Measurements from ENCODE around the gene FOSL1. TPM values are rescaled to one million over a fixed set of nuclear protein-coding genes. Genes with fewer than 3 reads are reported as not detected.

FOSL1 gene
- total RNA-seq, 1 experiment from 2014 or later, result 125 TPM

DNA sequence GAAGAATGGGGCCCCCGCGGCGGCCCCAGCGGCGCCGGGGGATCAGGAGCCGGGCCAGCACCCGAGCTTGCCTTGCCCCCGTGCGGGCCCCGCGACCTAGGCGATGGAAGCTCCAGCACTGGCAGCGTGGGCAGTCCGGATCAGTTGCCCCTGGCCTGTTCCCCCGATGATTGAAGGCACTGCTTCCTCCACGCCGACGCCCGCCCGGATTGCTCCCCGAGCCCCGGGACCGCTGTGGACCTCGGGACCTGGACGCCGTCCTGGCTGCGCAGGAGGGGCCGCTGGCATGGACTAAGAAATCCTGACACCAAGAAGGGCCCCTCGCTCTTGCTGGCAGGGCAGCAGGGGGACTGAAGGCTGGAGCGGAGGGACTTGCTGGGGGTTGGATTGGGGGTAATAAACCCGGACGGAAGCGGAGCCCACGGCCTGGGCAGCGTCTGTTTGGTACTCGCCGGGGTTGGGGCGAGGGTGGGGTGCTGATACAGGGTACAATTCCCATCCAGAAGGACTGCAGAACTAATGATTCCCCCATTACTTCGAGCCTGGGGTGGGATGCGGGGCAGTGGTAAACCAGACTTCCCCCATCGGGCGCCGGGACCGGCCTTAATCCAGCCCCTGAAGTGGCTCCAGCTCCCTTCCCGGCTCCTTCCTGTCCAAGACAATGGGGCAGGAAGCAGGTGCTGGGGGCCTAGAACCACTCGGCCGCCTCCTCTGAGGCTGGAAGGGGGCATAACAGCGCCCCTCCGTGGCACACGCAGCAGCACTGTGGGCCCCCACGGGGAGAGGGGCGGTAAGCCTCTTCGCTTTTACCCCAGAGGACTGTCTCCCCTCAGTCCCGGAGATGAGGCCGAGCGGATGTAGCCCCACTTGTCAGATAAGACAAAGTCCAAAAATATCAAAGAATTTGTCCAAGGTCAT is 8.7 kb downstream of the FOSL1 start (continued):
- no peak for TF ChIP-seq ELF1 (IDR thresholded peaks at IDR 0.05; ENCODE audit: borderline replicate concordance, low read depth)

DNA sequence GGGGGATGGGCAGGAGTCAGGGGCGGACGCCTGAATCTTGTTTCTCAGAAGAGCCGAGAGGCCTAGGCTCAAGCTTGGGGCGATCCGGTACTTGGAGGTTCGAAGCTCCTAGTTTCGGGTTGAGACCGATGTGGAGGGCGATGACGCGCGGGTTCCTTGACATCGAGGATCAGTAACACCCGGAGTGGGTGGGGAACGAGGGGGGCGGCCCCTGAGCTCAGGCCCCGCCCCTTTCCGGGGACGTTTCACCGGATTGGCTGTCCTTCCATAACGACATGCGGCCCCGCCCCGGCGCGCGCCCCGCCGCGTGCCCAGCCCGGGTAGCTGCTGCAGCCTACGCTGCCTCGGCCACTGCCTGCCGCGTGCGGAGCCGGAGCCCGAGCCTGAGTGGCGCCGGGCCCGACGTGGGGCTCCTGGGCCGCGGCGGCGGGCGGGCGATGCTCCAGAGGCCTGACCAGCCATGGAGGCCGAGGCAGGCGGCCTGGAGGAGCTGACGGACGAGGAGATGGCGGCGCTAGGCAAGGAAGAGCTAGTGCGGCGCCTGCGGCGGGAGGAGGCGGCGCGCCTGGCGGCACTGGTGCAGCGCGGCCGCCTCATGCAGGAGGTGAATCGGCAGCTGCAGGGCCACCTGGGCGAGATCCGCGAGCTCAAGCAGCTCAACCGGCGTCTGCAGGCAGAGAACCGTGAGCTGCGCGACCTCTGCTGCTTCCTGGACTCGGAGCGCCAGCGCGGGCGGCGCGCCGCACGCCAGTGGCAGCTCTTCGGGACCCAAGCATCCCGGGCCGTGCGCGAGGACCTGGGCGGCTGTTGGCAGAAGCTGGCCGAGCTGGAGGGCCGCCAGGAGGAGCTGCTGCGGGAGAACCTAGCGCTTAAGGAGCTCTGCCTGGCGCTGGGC is 9.6 kb downstream of the FOSL1 start, which contains the start of gene CCDC85B:
Gene CCDC85B (plus strand): TSS at position 350 of the 895 bp plus-strand sequence. CDS start 111 bp downstream, at position 461.
- peak within 1 kb of the TSS; percentile 97 for H3K27ac ChIP-seq (ENCODE audit: low read depth, low read length)
- peaks cover 16 to 79% of the 10 kb centered on the region in 2 experiments for H3K4me1 ChIP-seq (ENCODE audit: control insufficient read depth in 1 of 2, insufficient read depth in 2 of 2, low read length in 2 of 2)
- H4K20me1 ChIP-seq (ENCODE audit: insufficient read depth), result peaks cover 10% of the 10 kb centered on the region; the same call in 1 of the 2 replicates
- ChIA-PET CTCF (interaction anchor here (0.7 to 6.5 kb wide), 10 partner anchors 10 to 179 kb away, joined by 3 to 82 read pairs (median 9); partner anchors contain the start of genes BANF1, CFL1, FOSL1 and KAT5), RAD21 (ENCODE audit: low non-redundant PET in 1 of 2, low total read pairs in 2 of 2, uncharacterized antibody in 2 of 2, unreplicated experiment in 2 of 2) (interaction anchor here in 1 of 2 experiments (0.7 to 3.0 kb wide), 3 partner anchors 13 to 27 kb away, joined by 3 to 10 read pairs (median 3); no protein-coding TSS in a partner anchor), POLR2A (interaction anchor here (0.6 to 8.5 kb wide), 24 partner anchors 9 to 467 kb away, joined by 3 to 124 read pairs (median 6); partner anchors contain the start of genes AP5B1, BANF1, CFL1 and EIF1AD)
- DNase-seq (ENCODE audit: low read depth, low spot score) (peak; percentile 84), ATAC-seq (peak; percentile 56)
- no peaks in the 10 kb centered on the region for H3K9me3 ChIP-seq (ENCODE audit: control insufficient read depth in 1 of 2, insufficient read depth in 1 of 2, low read depth in 1 of 2, low read length in 2 of 2)
- peak within 1 kb of the TSS; percentile 98 for H3K4me2 ChIP-seq (ENCODE audit: low read length)
- no peaks in the 10 kb centered on the region for H3K27me3 ChIP-seq (ENCODE audit: insufficient read depth, low read length)
- H2AFZ ChIP-seq (ENCODE audit: low read depth, low read length, poor library complexity, severe bottlenecking), result no peak within 1 kb of the TSS
- no TSS peak for BruUV-seq (replicated peaks)
- peaks cover 59% of the 10 kb centered on the region for H3K79me2 ChIP-seq (ENCODE audit: insufficient read depth, low read length)
- H3K36me3 ChIP-seq (ENCODE audit: control insufficient read depth in 1 of 2, insufficient read depth in 2 of 2, low read length in 2 of 2), result peaks cover 15 to 35% of the 10 kb centered on the region in 2 experiments
- H3K9ac ChIP-seq (ENCODE audit: low read length), result peak within 1 kb of the TSS; percentile 87
- H3K4me3 ChIP-seq (replicated peaks in 1 of 2; ENCODE audit: low read depth in 1 of 2, low read length in 2 of 2), result peak within 1 kb of the TSS; percentile 90 to 92
- no peaks in the 10 kb centered on the region for H3K9me2 ChIP-seq (ENCODE audit: insufficient read depth)
- intact Hi-C loops (cut with micrococcal nuclease), result loop anchor here (1.0 kb wide), 2 partner anchors 25 to 99 kb away; no protein-coding TSS in a partner anchor
- TF ChIP-seq YY1 (IDR thresholded peaks at IDR 0.05; ENCODE audit: extremely low read depth, insufficient replicate concordance, low read depth, low read length) (peak; percentile 55), CBX3 (IDR thresholded peaks at IDR 0.05; ENCODE audit: low read depth) (no peak), POLR2A (IDR thresholded peaks at IDR 0.05; ENCODE audit: borderline replicate concordance, extremely low read depth, insufficient read depth, insufficient read length) (peak; percentile 98), RAD21 (IDR thresholded peaks at IDR 0.05; ENCODE audit: low read depth) (no peak), SP1 (IDR thresholded peaks at IDR 0.05; ENCODE audit: low read depth) (no peak), ZFX (IDR thresholded peaks at IDR 0.05) (peak; percentile 88; the same call in 1 of the 2 replicates), TCF7L2 (IDR thresholded peaks at IDR 0.05; ENCODE audit: borderline replicate concordance, extremely low read depth, insufficient read depth, insufficient read length) (peak; percentile 36), ELF1 (IDR thresholded peaks at IDR 0.05; ENCODE audit: borderline replicate concordance, low read depth) (no peak)
- TF ChIP-seq, protein P1, sequence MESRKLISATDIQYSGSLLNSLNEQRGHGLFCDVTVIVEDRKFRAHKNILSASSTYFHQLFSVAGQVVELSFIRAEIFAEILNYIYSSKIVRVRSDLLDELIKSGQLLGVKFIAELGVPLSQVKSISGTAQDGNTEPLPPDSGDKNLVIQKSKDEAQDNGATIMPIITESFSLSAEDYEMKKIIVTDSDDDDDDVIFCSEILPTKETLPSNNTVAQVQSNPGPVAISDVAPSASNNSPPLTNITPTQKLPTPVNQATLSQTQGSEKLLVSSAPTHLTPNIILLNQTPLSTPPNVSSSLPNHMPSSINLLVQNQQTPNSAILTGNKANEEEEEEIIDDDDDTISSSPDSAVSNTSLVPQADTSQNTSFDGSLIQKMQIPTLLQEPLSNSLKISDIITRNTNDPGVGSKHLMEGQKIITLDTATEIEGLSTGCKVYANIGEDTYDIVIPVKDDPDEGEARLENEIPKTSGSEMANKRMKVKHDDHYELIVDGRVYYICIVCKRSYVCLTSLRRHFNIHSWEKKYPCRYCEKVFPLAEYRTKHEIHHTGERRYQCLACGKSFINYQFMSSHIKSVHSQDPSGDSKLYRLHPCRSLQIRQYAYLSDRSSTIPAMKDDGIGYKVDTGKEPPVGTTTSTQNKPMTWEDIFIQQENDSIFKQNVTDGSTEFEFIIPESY (IDR thresholded peaks at IDR 0.05; ENCODE audit: extremely low read depth, insufficient replicate concordance, low read length), result peak; percentile 35
- TF ChIP-seq, protein P2, sequence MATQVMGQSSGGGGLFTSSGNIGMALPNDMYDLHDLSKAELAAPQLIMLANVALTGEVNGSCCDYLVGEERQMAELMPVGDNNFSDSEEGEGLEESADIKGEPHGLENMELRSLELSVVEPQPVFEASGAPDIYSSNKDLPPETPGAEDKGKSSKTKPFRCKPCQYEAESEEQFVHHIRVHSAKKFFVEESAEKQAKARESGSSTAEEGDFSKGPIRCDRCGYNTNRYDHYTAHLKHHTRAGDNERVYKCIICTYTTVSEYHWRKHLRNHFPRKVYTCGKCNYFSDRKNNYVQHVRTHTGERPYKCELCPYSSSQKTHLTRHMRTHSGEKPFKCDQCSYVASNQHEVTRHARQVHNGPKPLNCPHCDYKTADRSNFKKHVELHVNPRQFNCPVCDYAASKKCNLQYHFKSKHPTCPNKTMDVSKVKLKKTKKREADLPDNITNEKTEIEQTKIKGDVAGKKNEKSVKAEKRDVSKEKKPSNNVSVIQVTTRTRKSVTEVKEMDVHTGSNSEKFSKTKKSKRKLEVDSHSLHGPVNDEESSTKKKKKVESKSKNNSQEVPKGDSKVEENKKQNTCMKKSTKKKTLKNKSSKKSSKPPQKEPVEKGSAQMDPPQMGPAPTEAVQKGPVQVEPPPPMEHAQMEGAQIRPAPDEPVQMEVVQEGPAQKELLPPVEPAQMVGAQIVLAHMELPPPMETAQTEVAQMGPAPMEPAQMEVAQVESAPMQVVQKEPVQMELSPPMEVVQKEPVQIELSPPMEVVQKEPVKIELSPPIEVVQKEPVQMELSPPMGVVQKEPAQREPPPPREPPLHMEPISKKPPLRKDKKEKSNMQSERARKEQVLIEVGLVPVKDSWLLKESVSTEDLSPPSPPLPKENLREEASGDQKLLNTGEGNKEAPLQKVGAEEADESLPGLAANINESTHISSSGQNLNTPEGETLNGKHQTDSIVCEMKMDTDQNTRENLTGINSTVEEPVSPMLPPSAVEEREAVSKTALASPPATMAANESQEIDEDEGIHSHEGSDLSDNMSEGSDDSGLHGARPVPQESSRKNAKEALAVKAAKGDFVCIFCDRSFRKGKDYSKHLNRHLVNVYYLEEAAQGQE (IDR thresholded peaks at IDR 0.05; ENCODE audit: low read depth), result no peak
- TF ChIP-seq, protein P3, sequence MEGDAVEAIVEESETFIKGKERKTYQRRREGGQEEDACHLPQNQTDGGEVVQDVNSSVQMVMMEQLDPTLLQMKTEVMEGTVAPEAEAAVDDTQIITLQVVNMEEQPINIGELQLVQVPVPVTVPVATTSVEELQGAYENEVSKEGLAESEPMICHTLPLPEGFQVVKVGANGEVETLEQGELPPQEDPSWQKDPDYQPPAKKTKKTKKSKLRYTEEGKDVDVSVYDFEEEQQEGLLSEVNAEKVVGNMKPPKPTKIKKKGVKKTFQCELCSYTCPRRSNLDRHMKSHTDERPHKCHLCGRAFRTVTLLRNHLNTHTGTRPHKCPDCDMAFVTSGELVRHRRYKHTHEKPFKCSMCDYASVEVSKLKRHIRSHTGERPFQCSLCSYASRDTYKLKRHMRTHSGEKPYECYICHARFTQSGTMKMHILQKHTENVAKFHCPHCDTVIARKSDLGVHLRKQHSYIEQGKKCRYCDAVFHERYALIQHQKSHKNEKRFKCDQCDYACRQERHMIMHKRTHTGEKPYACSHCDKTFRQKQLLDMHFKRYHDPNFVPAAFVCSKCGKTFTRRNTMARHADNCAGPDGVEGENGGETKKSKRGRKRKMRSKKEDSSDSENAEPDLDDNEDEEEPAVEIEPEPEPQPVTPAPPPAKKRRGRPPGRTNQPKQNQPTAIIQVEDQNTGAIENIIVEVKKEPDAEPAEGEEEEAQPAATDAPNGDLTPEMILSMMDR (IDR thresholded peaks at IDR 0.05 in 2 of 3, conservative IDR thresholded peaks at IDR 0.05 in 1 of 3; ENCODE audit: borderline replicate concordance in 1 of 3, insufficient read depth in 1 of 3, low read depth in 2 of 3, low read length in 2 of 3), result peak in 2 of 3 experiments; percentile 5 to 14; a peak in 2 of 6 replicates
